ENCODE measurements around the gene MECP2. TPM values are rescaled to one million over a fixed set of nuclear protein-coding genes. Genes with fewer than 3 reads are reported as not detected.

The MECP2 gene
- polyA plus RNA-seq, 1 experiment, result 11.9 TPM

DNA sequence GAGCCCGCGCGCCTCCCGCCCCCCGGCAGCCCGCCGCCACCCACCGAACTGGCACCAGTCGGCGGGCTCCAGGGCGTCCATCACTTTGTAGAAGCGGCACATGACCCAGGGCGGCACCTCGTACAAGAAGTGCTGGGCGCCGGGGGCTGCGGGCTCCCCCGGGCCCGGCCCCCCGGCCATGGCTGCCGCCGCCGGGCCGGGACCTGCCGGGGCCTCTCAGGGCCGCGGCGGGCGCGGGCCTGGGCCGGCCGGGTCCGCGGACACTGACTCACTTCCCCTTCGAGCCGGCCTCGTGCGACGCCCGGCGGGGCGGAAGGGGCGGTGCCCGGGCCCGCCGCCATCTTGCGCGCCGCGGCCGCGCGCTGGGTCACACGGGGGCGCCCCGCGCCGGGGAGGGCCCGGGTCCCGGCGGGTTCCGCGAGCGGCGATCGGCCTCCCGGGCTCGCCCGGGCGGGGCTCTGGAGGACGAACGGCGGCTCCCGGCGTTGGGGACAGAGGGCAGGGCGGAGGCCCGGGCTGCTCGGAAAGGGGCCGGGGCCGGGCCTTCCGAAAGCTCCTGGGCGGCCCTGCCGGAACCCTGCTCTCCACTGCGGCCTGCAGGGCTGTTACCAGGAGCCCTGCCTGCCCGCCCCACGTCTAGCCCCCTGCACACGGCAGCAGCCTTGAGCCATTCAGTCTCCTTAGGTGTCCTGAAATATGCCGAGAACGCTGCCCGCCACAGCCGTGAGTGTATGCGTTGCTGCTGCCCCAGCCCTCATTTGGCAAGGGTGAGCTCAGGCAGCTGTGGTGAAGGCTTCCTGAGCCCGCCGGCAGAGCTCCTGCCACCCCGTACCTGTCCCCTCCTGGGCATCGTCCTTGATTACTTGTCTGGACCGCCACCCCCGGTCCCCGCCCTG lies 77.6 kb downstream of the MECP2 start, which contains the start of gene IRAK1:
IRAK1 (minus strand) TSS at position 270 of the 896 bp plus-strand sequence; CDS start at position 180, 90 bp downstream.
- TF ChIP-seq, protein P1, sequence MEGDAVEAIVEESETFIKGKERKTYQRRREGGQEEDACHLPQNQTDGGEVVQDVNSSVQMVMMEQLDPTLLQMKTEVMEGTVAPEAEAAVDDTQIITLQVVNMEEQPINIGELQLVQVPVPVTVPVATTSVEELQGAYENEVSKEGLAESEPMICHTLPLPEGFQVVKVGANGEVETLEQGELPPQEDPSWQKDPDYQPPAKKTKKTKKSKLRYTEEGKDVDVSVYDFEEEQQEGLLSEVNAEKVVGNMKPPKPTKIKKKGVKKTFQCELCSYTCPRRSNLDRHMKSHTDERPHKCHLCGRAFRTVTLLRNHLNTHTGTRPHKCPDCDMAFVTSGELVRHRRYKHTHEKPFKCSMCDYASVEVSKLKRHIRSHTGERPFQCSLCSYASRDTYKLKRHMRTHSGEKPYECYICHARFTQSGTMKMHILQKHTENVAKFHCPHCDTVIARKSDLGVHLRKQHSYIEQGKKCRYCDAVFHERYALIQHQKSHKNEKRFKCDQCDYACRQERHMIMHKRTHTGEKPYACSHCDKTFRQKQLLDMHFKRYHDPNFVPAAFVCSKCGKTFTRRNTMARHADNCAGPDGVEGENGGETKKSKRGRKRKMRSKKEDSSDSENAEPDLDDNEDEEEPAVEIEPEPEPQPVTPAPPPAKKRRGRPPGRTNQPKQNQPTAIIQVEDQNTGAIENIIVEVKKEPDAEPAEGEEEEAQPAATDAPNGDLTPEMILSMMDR (IDR thresholded peaks at IDR 0.05; ENCODE audit: insufficient read depth, low read depth, low read length), result no peak
- Histone ChIP-seq H3K27me3 (ENCODE audit: control insufficient read depth, insufficient read depth, low read length) (no peaks in the 10 kb centered on the region), H3K36me3 (ENCODE audit: control insufficient read depth, insufficient read depth, low read length) (peaks cover 6% of the 10 kb centered on the region), H3K4me3 (ENCODE audit: low read depth, low read length) (peak within 1 kb of the TSS; percentile 51)
- POLR2A ChIA-PET, result interaction anchor here (0.5 kb wide), 1 partner anchor 28 kb away, joined by 3 read pairs; no protein-coding TSS in a partner anchor
- CTCF ChIA-PET, result interaction anchor here (1.5 to 1.6 kb wide), 2 partner anchors 21 to 27 kb away, joined by 5 to 6 read pairs; no protein-coding TSS in a partner anchor
- DNase-seq (ENCODE audit: low read depth), result no peak

DNA sequence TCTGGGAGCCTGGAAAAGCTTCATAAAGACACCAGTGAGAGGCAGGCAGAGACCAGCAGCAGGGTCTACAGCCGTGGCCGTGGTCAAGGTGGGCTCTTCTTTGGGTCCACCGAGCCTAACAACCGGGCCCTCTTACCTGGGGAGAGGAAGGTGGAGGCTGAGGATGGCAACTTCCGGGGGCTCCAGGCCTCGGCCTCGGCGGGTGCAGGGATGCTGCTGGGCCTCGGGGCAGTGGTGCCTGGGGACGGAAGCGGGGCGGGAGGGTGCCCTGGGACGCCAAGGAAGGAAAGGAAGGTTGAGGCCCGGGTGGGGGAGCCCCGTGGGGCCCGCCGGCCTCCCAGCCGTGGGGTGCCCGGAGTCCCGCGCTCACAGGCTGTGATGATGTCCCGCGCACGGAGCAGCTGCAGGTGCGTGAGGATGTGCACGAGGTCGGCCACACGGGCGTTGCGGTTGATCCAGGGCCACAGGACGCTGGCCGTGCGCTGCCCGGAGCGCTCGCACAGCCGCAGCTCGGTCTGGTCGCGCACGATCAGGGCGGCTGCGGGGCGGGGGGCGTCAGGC lies 78.4 kb downstream of the MECP2 start:
- Histone ChIP-seq H3K27me3 (ENCODE audit: control insufficient read depth, insufficient read depth, low read length) (no peaks in the 10 kb centered on the region), H3K4me3 (ENCODE audit: low read depth, low read length) (peak overlapping the region; percentile 51), H3K36me3 (ENCODE audit: control insufficient read depth, insufficient read depth, low read length) (peaks cover 6% of the 10 kb centered on the region)
- TF ChIP-seq, protein P1 (IDR thresholded peaks at IDR 0.05; ENCODE audit: insufficient read depth, low read depth, low read length), result no peak
- ChIA-PET POLR2A (no interaction called here), CTCF (interaction anchor here (1.6 kb wide), 1 partner anchor 27 kb away, joined by 6 read pairs; no protein-coding TSS in a partner anchor)
- no peak for DNase-seq (ENCODE audit: low read depth)

DNA sequence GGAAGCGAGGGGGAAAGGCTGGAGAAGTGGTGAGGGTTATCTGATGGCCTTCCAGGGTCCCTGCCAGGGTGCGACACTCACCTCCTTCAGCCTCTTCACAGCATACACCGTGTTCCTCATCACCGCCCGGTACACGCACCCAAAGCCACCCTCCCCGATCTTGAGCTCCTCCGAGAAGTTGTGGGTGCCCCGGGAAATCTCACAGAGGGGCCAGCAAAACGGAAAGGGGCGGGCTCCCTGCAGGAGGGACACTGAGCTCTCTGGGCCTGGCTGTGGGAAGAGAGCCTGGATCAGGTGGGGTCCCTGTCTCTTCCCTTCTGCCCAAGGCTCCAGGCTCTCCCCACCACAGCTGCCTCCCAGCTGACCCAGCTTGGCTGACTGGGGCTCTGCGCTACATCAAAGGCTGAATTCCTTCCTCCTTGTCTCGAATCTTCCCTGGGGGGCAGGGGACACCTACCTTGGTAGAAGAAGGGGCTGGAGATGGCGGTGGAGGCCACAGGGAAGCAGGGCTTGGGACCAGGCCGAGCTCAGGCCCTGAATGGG lies 78.9 kb downstream of the MECP2 start:
- POLR2A ChIA-PET, result no interaction called here
- TF ChIP-seq, protein P1 (IDR thresholded peaks at IDR 0.05; ENCODE audit: insufficient read depth, low read depth, low read length), result no peak
- CTCF ChIA-PET, result no interaction called here

DNA sequence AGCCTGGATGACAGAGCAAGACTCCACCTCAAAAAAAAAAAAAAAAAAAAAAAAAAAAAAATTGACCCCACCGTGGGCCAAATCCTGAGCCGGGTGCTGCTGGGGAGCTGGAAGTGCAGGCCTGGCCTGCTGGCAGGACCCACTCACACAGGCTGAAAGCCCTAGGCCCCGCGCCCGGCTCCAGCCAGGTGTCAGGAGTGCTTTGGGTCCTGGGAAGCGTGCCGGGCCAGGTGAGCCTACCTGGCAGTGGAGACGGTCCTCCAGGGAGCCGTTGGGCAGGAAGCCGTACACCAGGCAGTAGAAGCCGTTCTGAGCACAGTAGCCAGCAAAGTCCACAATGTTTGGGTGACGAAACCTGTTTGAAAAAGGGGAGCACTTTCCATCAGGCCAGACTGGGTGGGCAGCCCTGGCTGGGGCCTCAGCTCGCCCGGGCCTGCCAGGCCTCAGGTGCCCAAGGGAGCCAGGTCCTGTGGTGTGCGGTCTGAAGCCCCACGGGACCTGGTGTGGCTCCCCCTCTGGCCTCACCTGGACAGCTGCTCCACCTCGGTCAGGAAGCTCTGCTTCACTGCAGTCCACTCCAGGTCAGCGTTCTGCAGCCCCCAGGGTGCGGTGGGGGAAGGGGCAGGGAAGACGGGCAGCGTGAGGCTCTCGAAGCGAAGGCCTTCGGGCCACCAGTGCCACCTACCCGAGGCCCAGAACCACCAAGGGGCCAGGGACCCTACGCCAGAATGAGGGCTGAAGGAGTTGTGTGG lies 79.6 kb downstream of the MECP2 start:
- CTCF ChIA-PET, result no interaction called here
- DNase-seq (ENCODE audit: low read depth), result no peak
- POLR2A ChIA-PET, result no interaction called here
- TF ChIP-seq, protein P1 (IDR thresholded peaks at IDR 0.05; ENCODE audit: insufficient read depth, low read depth, low read length), result no peak
- H3K4me3 ChIP-seq (ENCODE audit: low read depth, low read length), result no peak overlapping the region; the same call in 1 of the 2 replicates
- H3K27me3 ChIP-seq (ENCODE audit: control insufficient read depth, insufficient read depth, low read length), result no peaks in the 10 kb centered on the region
- H3K36me3 ChIP-seq (ENCODE audit: control insufficient read depth, insufficient read depth, low read length), result peaks cover 6% of the 10 kb centered on the region

More for the DNA sequence above, 78.9 kb downstream of the MECP2 start:
- no peak for DNase-seq (ENCODE audit: low read depth)
- Histone ChIP-seq H3K36me3 (ENCODE audit: control insufficient read depth, insufficient read depth, low read length) (peaks cover 6% of the 10 kb centered on the region), H3K4me3 (ENCODE audit: low read depth, low read length) (peak overlapping the region; percentile 51), H3K27me3 (ENCODE audit: control insufficient read depth, insufficient read depth, low read length) (no peaks in the 10 kb centered on the region)

Measured in BJ (cell line).